Measurements from ENCODE around the gene PRR5L.

PRR5L gene

DNA sequence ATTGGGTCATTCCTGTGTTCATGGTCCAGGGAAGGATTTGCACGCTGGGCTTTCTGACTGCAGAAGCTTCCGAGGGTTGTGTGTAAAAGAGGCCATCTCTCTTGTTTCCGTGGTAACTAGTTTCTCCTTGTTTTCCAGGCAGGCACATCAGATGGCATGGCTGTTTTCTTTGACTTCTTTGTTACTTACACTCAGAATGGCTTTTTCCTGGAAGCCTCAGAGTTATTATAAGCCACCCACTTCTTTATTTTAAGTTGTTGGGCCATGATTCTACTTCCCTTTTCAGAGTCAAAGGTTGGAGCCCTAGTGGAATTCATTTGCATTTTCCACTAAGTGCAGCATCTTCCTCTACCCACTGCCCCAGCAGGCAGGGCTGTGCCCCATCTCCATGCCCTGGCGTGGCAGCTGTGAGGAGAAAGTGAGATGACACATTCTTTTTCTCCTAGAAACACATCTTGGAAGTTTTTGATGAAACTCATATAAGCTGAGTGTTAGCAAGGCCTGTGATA, 94.9 kb downstream of the PRR5L start:
- Histone ChIP-seq H3F3A (ENCODE audit: insufficient read depth) (no peaks in the 10 kb centered on the region), H3K27ac (ENCODE audit: low read depth, low read length) (no peak overlapping the region), H3K79me2 (ENCODE audit: insufficient read depth, low read length) (no peaks in the 10 kb centered on the region), H3K36me3 (ENCODE audit: low read length) (no peaks in the 10 kb centered on the region), H3K9me2 (replicated peaks; ENCODE audit: insufficient read depth, low read length) (no peaks in the 10 kb centered on the region), H3K9ac (ENCODE audit: low read length) (no peak overlapping the region), H3K4me2 (ENCODE audit: low read depth, low read length, poor library complexity, severe bottlenecking) (no peak overlapping the region), H2AFZ (ENCODE audit: low read depth, low read length, severe bottlenecking) (no peak overlapping the region), H3K27me3 (ENCODE audit: low read length) (no peaks in the 10 kb centered on the region), H4K20me1 (ENCODE audit: low read depth, low read length) (no peaks in the 10 kb centered on the region), H3K4me3 (ENCODE audit: insufficient read depth, low read length, poor library complexity, severe bottlenecking) (no peak overlapping the region), H3K9me3 (ENCODE audit: insufficient read depth, low read length) (no peaks in the 10 kb centered on the region)
- TF ChIP-seq EZH2phosphoT487 (conservative IDR thresholded peaks at IDR 0.05; ENCODE audit: low read length): no peak
- TF ChIP-seq, protein P1, sequence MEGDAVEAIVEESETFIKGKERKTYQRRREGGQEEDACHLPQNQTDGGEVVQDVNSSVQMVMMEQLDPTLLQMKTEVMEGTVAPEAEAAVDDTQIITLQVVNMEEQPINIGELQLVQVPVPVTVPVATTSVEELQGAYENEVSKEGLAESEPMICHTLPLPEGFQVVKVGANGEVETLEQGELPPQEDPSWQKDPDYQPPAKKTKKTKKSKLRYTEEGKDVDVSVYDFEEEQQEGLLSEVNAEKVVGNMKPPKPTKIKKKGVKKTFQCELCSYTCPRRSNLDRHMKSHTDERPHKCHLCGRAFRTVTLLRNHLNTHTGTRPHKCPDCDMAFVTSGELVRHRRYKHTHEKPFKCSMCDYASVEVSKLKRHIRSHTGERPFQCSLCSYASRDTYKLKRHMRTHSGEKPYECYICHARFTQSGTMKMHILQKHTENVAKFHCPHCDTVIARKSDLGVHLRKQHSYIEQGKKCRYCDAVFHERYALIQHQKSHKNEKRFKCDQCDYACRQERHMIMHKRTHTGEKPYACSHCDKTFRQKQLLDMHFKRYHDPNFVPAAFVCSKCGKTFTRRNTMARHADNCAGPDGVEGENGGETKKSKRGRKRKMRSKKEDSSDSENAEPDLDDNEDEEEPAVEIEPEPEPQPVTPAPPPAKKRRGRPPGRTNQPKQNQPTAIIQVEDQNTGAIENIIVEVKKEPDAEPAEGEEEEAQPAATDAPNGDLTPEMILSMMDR (IDR thresholded peaks at IDR 0.05; ENCODE audit: insufficient read depth, low read length, poor library complexity, severe bottlenecking): no peak

DNA sequence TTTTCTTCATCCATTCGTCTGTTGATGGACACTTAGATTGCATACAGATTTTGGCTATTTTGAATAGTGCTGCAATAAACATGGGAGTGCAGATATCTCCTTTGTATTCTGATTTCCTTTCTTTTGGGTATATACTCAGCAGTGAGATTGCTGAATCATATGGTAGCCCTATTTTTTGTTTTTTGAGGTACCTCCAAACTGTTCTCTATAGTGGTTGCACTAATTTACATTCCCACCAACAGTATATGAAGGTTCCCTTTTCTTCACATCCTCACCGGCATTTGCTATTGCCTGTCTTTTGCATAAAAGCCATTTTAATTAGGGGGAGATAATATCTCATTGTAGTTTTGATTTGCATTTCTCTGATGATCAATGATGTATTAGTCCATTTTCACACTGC, 96.1 kb downstream of the PRR5L start:
- H3K9me3 ChIP-seq (ENCODE audit: insufficient read depth, low read length): no peaks in the 10 kb centered on the region
- H4K20me1 ChIP-seq (ENCODE audit: low read depth, low read length): no peaks in the 10 kb centered on the region
- no peak overlapping the region for H3K27ac ChIP-seq (ENCODE audit: low read depth, low read length)
- H3F3A ChIP-seq (ENCODE audit: insufficient read depth): no peaks in the 10 kb centered on the region
- H3K9me2 ChIP-seq (replicated peaks; ENCODE audit: insufficient read depth, low read length): no peaks in the 10 kb centered on the region
- no peaks in the 10 kb centered on the region for H3K36me3 ChIP-seq (ENCODE audit: low read length)
- TF ChIP-seq, protein P1 (IDR thresholded peaks at IDR 0.05; ENCODE audit: insufficient read depth, low read length, poor library complexity, severe bottlenecking): no peak
- no peak for TF ChIP-seq EZH2phosphoT487 (conservative IDR thresholded peaks at IDR 0.05; ENCODE audit: low read length)
- H3K79me2 ChIP-seq (ENCODE audit: insufficient read depth, low read length): no peaks in the 10 kb centered on the region
- H3K4me3 ChIP-seq (ENCODE audit: insufficient read depth, low read length, poor library complexity, severe bottlenecking): no peak overlapping the region
- no peak overlapping the region for H2AFZ ChIP-seq (ENCODE audit: low read depth, low read length, severe bottlenecking)
- no peaks in the 10 kb centered on the region for H3K27me3 ChIP-seq (ENCODE audit: low read length)
- H3K4me2 ChIP-seq (ENCODE audit: low read depth, low read length, poor library complexity, severe bottlenecking): no peak overlapping the region
- no peak overlapping the region for H3K9ac ChIP-seq (ENCODE audit: low read length)

DNA sequence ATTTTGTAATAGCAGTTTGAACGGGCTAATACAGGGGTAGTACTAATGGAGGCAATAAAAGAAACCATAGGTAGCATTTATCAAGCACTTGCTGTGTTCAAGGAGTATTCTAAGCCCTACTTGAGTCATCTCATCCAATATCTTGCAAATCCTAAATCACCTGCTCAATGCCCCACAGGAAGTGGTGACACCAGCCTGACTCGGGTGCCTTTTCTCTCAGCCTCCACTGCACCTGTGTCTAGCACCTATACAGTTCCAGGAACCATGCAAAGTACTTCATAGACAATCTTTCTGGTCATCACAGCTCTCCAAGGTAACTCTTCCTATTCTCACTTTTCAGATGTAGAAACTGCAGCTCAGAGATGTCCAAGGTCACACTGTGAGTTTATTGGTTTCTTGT, 98.0 kb downstream of the PRR5L start:
- no peaks in the 10 kb centered on the region for H3K79me2 ChIP-seq (ENCODE audit: insufficient read depth, low read length)
- no peaks in the 10 kb centered on the region for H4K20me1 ChIP-seq (ENCODE audit: low read depth, low read length)
- H3K9me3 ChIP-seq (ENCODE audit: insufficient read depth, low read length): no peaks in the 10 kb centered on the region
- H3K4me3 ChIP-seq (ENCODE audit: insufficient read depth, low read length, poor library complexity, severe bottlenecking): no peak overlapping the region
- H2AFZ ChIP-seq (ENCODE audit: low read depth, low read length, severe bottlenecking): no peak overlapping the region
- H3K9ac ChIP-seq (ENCODE audit: low read length): no peak overlapping the region
- no peaks in the 10 kb centered on the region for H3K36me3 ChIP-seq (ENCODE audit: low read length)
- no peaks in the 10 kb centered on the region for H3F3A ChIP-seq (ENCODE audit: insufficient read depth)
- H3K27ac ChIP-seq (ENCODE audit: low read depth, low read length): no peak overlapping the region
- TF ChIP-seq, protein P1 (IDR thresholded peaks at IDR 0.05; ENCODE audit: insufficient read depth, low read length, poor library complexity, severe bottlenecking): no peak
- no peaks in the 10 kb centered on the region for H3K27me3 ChIP-seq (ENCODE audit: low read length)
- no peak overlapping the region for H3K4me2 ChIP-seq (ENCODE audit: low read depth, low read length, poor library complexity, severe bottlenecking)
- H3K9me2 ChIP-seq (replicated peaks; ENCODE audit: insufficient read depth, low read length): no peaks in the 10 kb centered on the region

All from SU-DHL-6 (cell line).